NCI-H446 treated with DMSO at 0.1 percent for 48 hours (cell line): ENCODE data around the gene SPTBN1.
A peak's percentile ranks its signal among the peaks of the same experiment; 100 is the strongest.

Experiments used
- DNase-seq: peaks from one replicate; lab custom pipeline; 2025; lab: John Stamatoyannopoulos, UW

Gene SPTBN1

DNA sequence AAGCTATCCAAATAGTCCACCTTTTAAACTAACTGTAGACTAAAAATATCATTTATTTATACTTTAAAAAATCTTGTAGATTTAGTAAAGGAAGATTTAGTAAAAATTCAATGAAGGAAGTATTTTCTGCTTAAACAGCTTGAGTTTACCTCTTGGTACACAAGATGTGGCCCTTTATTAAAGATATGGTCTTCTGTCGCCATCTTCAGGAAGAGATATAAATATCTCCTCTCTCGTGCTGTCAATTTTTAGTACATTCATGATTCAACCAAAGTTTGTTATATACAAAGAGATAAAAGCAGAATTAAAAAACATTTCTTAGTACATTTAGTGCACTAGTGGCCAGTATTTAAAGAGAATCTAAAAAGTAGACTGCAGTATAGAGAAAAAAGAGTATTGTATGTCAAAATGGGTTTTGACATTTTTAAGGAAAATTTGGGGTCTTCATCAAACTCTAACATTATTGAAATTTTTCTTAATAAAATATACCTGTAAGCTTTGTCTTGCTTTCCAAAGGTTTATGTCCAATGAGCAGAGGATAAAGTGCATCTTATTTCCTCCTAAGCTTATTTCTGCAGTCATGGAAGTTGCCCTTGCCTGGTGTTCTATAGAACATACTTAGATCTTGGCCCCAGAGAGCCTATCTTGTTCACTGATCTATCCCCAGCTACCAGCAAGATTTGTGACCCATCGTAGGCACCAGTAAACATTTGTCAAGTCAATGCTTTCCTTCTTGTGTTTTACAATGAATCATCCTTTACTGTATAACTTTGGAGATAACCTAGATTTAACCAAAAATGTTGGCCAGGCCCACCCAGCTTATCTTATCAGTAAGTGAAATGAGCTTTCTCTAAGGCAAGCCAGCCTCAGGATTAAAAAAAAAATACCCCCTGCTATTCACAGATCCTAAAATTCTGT lies 248.8 kb downstream of the SPTBN1 start:
- DNase-seq, result peak; percentile 51

DNA sequence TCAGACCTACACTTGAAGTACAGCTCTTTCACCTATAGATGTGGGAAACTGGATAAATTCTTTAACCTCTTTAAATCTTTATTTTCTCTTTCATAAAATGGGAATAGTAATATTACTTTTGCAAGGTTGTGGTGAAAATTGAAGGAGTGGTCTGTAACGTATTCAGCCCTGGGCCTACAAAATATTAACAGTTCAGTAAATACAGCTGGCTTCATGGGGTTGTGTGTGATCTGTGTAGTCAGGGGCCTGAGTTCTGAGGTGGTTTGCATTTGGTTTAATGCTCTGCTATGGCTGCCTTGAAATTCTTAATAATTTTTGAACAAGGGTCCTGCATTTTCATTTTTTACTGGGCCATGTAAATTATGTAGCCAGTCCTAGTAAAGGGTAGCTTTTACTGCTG lies 250.5 kb downstream of the SPTBN1 start:
- no peak for DNase-seq

DNA sequence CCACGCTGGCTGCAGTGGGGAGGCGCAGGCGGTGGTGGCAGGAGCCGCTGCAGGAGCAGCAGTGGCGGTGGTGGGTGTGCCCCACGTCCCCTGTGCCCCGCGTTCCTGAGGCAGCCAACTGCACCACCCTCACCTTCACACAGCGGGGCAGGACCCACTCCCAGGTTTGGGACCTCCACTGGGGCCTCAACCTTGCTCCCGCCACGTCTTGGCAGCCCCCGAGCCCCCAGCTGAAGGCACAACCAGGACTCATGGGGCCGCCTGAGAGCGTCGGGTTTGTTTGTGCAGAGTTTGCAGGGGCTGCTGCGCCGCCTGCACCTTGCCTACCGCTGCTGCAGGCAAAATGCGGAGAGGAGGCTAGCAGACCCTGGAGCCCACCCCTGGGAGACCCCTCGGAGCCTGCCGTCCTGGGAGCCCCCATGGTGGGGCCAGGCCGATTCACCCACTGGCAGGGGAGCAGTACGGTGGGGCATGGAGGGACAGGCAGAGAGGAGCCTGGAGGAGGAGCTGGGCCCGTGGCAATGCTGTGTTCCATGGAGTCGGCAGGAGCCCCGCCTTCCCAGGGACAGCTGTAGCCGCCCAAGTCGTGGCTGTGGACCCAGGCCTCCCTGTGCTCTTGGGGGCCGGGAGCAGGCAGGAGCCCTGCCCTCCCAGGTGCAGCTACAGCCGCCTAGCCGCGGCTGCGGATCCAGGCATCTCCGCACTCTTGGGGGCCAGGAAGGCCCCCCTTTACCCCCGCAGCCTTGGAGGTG lies 252.6 kb downstream of the SPTBN1 start:
- DNase-seq, result no peak

DNA sequence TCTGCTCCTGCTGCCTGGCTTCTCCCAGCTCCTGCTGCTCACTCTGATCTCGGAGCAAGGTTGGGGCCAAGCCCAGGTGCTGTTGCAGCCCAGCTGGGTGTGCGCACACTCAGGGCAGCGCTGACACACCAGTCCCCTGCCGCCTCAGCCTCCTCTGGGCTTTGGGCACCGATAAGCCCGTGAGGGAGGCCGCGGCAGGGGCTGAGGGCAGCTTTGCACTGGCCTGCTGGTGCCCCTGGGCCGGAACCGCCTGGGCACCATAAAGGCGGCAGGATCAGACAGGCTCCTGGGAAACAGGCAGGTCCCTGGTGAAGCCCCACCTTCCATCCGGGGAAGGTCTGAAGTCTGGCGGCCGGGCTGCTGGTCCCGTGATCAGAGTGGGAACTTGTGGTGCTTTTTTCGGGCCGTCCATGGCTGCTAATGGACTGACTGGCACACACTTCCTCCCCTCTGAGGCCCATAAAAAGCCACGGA lies 253.2 kb downstream of the SPTBN1 start:
- DNase-seq, result no peak

DNA sequence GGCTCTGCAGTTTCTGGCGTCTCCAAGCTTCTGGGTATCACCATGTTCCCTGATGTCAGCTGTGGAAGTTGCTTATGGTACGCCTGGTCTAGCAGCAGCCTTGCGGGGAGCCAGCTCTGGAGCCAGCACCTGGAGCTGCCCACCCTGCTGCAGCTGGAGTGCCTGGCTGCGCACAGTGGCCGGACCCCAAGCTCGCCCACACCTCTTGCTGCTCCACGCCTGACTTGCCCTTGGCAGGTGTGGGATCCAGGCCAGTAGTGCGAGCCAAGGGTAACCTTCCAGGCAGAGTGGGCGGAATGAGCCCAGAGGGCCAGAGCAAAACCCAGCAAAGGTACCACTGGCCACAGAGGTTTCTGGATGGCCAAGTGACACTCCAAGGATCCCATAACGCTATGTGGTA lies 254.1 kb downstream of the SPTBN1 start:
- no peak for DNase-seq

DNA sequence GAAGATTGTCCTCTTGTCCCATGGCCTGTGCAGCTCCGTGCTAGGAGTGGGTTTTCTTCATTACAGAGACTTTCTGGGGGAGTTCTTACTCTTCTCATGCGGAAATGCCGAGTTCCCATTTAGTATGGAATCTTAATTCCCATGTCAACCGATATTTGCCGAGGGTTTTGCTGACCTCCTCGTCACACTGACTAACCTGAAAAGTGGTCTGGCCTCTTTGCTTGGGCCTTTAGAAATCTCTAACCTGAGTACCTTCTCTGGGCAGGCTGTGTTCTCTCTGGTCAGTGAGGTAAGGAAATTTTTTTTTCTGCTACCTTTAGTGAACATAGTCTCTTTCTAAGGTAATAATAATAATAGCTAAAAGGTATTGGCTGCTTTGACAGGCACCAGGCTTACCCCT lies 256.4 kb downstream of the SPTBN1 start:
- no peak for DNase-seq

DNA sequence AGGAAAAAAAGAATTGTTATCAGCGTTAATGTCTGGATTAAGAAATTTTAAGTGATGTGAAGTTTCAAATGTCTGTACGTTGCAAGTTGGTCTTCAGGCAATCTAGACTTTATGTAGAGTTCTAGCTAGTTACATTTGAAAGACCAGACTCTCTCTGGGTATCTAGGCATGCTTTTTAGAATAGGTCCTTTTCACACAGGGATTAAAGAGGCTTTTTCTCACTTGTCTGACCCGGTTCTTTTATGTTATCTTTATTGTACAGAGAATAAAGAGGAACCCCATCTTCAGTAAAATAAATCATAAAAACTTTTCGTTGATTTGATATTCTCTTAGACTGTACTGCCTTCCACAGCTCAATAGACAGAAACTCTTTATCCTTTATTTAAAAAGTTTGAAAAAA lies 258.9 kb downstream of the SPTBN1 start:
- no peak for DNase-seq

DNA sequence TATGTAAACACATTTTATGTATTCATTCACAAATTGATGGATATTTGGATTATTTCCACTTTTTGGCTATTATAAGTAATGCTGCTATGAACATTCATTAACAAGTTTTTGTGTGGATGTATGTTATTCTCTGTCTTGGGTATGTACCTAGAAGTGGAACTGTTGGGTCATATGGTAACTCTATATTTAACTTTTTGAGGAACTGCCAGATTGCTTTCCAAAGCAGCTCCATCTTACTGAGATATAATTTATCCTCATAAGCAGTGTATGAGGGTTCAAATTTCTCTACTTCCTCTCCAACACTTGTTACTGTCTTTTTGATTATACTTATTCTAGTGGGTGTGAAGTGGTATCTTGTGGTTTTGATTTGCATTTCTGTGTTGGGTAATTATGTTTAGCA lies 260.2 kb downstream of the SPTBN1 start:
- DNase-seq, result no peak

DNA sequence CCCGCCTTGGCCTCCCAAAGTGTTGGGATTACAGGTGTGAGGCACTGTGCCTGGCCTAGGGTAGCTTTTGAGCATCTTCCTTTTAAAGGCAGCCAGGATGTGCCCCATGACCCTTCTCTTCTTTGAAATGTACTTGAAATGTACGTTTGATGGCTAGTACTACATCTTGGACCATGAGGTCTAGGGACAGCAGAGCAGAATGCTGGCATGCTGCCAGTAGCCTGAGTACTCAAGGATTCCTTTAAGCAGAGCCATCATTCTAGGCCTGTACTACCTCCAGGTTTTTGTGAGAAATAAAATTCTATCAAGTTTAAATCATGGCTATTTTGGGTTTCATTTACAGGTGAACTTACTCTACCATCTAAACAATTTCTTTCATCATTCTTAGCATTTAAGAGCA lies 264.4 kb downstream of the SPTBN1 start:
- DNase-seq, result no peak
